ENCODE results near the gene GNPNAT1.

DNA sequence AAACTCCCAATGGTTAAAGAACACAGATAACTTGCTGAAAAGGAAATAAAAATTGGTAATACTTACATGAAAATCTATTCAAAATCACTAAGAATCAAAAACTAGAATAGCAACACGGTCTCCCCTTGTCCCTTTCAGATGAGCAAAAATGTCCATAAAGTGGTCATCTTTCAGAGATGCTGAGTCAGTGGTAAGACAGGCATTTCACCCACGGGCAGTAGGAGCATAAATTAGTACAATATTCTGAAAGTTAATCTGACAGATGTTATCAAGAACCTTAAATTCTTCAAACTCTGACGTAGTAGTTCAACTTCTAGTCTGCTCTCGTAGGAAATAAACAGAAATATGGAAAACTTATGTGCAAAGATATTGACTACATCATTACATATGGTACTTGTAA is 33.1 kb upstream of the GNPNAT1 start:
- TF ChIP-seq, protein P1, sequence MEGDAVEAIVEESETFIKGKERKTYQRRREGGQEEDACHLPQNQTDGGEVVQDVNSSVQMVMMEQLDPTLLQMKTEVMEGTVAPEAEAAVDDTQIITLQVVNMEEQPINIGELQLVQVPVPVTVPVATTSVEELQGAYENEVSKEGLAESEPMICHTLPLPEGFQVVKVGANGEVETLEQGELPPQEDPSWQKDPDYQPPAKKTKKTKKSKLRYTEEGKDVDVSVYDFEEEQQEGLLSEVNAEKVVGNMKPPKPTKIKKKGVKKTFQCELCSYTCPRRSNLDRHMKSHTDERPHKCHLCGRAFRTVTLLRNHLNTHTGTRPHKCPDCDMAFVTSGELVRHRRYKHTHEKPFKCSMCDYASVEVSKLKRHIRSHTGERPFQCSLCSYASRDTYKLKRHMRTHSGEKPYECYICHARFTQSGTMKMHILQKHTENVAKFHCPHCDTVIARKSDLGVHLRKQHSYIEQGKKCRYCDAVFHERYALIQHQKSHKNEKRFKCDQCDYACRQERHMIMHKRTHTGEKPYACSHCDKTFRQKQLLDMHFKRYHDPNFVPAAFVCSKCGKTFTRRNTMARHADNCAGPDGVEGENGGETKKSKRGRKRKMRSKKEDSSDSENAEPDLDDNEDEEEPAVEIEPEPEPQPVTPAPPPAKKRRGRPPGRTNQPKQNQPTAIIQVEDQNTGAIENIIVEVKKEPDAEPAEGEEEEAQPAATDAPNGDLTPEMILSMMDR (IDR thresholded peaks at IDR 0.05), result no peak
- TF ChIP-seq POLR2A (IDR thresholded peaks at IDR 0.05), result no peak
